ENCODE measurements around the gene EPHA7. TPM values are rescaled to one million over a fixed set of nuclear protein-coding genes. Genes with fewer than 3 reads are reported as not detected.

The EPHA7 gene
- total RNA-seq, 4 donors from 2014 or later, result 0.60 to 1.3 (median 0.72) TPM

- WGBS, result 67% methylated on average over 2 of the region's 2 CpGs
- DNase-seq (ENCODE audit: low spot score in 2 of 2), result no peak
- H3K9me3 ChIP-seq, result peaks cover 14% of the 10 kb centered on the region
- H3K27me3 ChIP-seq, result no peaks in the 10 kb centered on the region
- no peaks in the 10 kb centered on the region for H3K36me3 ChIP-seq
- no peaks in the 10 kb centered on the region for H3K4me1 ChIP-seq
- no peak overlapping the region for H3K27ac ChIP-seq
- no peak overlapping the region for H3K4me3 ChIP-seq
- TF ChIP-seq CTCF (IDR thresholded peaks at IDR 0.05) (no peak), POLR2A (IDR thresholded peaks at IDR 0.05) (no peak), EP300 (IDR thresholded peaks at IDR 0.05) (no peak), POLR2AphosphoS5 (IDR thresholded peaks at IDR 0.05) (no peak)
These were observed 206.3 kb downstream of the EPHA7 start for GRCh38 chr6:93213028-93213427.

- no peak overlapping the region for H3K4me3 ChIP-seq
- H3K4me1 ChIP-seq, result no peaks in the 10 kb centered on the region
- TF ChIP-seq POLR2A (IDR thresholded peaks at IDR 0.05), result no peak
- no peak for TF ChIP-seq POLR2AphosphoS5 (IDR thresholded peaks at IDR 0.05)
- TF ChIP-seq EP300 (IDR thresholded peaks at IDR 0.05), result no peak
- TF ChIP-seq CTCF (IDR thresholded peaks at IDR 0.05), result no peak
- no peak for DNase-seq (ENCODE audit: low spot score in 2 of 2)
- no peak overlapping the region for H3K27ac ChIP-seq
- no peaks in the 10 kb centered on the region for H3K27me3 ChIP-seq
- peaks cover 10% of the 10 kb centered on the region for H3K9me3 ChIP-seq
- no peaks in the 10 kb centered on the region for H3K36me3 ChIP-seq
These were observed 208.5 kb downstream of the EPHA7 start for GRCh38 chr6:93210908-93211307.

- WGBS, result 44% methylated on average over 4 of the region's 4 CpGs
- no peaks in the 10 kb centered on the region for H3K4me1 ChIP-seq
- no peaks in the 10 kb centered on the region for H3K9me3 ChIP-seq
- H3K27me3 ChIP-seq, result no peaks in the 10 kb centered on the region
- no peak overlapping the region for H3K4me3 ChIP-seq
- TF ChIP-seq POLR2AphosphoS5 (IDR thresholded peaks at IDR 0.05), result no peak
- TF ChIP-seq CTCF (IDR thresholded peaks at IDR 0.05), result no peak
- no peak for TF ChIP-seq EP300 (IDR thresholded peaks at IDR 0.05)
- no peak for TF ChIP-seq POLR2A (IDR thresholded peaks at IDR 0.05)
- H3K36me3 ChIP-seq, result no peaks in the 10 kb centered on the region
- no peak overlapping the region for H3K27ac ChIP-seq
- DNase-seq (ENCODE audit: low spot score in 2 of 2), result no peak
These were observed 210.0 kb downstream of the EPHA7 start for GRCh38 chr6:93209358-93209757.

- Histone ChIP-seq H3K27ac (no peak overlapping the region), H3K4me1 (no peaks in the 10 kb centered on the region), H3K4me3 (no peak overlapping the region), H3K36me3 (no peaks in the 10 kb centered on the region), H3K9me3 (no peaks in the 10 kb centered on the region), H3K27me3 (no peaks in the 10 kb centered on the region)
- WGBS, result 26% methylated on average over 1 of the region's 1 CpG
- DNase-seq (ENCODE audit: low spot score in 2 of 2), result no peak
- no peak for TF ChIP-seq POLR2A (IDR thresholded peaks at IDR 0.05)
- TF ChIP-seq CTCF (IDR thresholded peaks at IDR 0.05), result no peak
- TF ChIP-seq POLR2AphosphoS5 (IDR thresholded peaks at IDR 0.05), result no peak
- TF ChIP-seq EP300 (IDR thresholded peaks at IDR 0.05), result no peak
These were observed 222.9 kb downstream of the EPHA7 start for GRCh38 chr6:93196406-93196970.

- H3K4me1 ChIP-seq, result no peaks in the 10 kb centered on the region
- no peaks in the 10 kb centered on the region for H3K36me3 ChIP-seq
- no peaks in the 10 kb centered on the region for H3K27me3 ChIP-seq
These were observed 224.9 kb downstream of the EPHA7 start for GRCh38 chr6:93194480-93194879.

More at GRCh38 chr6:93194480-93194879, 224.9 kb downstream of the EPHA7 start:
- no peak overlapping the region for H3K4me3 ChIP-seq
- H3K27ac ChIP-seq, result no peak overlapping the region
- TF ChIP-seq EP300 (IDR thresholded peaks at IDR 0.05) (no peak), CTCF (IDR thresholded peaks at IDR 0.05) (no peak), POLR2A (IDR thresholded peaks at IDR 0.05) (no peak), POLR2AphosphoS5 (IDR thresholded peaks at IDR 0.05) (no peak)
- DNase-seq (ENCODE audit: low spot score in 2 of 2), result no peak
- H3K9me3 ChIP-seq, result no peaks in the 10 kb centered on the region
